Right cardiac atrium (tissue), 5 donors: ENCODE measurements around the gene LRCOL1. TPM values are rescaled to one million over a fixed set of nuclear protein-coding genes. Genes with fewer than 3 reads are reported as not detected.

Experiments used
- ATAC-seq, 2 donors: fragments of 200-7000 bp; cut with Tn5 transposase; one replicate each; pipeline versions ENCODE4 v1.8.0 to v1.9.1; 2020; ENCODE audit warnings: moderate library complexity in 2 of 2, mild to moderate bottlenecking in 1 of 2
- DNase-seq, 3 donors: peaks; one replicate each; pipeline ENCODE4 v3.0.0-alpha.2; 2020
- H3K27ac ChIP-seq: one replicate; pipeline ENCODE4 v1.5.1; 2013; ENCODE audit warnings: mild to moderate bottlenecking, low read length, control low read depth, moderate library complexity
- H3K27me3 ChIP-seq: one replicate; pipeline ENCODE4 v1.6.1; 2013; ENCODE audit not compliant: control insufficient read depth, insufficient read depth
- H3K4me1 ChIP-seq: one replicate; pipeline ENCODE4 v1.6.1; 2013; ENCODE audit warnings: low read length; ENCODE audit not compliant: control insufficient read depth, insufficient read depth
- H3K4me3 ChIP-seq: one replicate; pipeline ENCODE4 v1.5.1; 2013; ENCODE audit warnings: low read length, control low read depth
- H3K9me3 ChIP-seq: one replicate; pipeline ENCODE4 v1.6.1; 2013; ENCODE audit warnings: low read length; ENCODE audit not compliant: control insufficient read depth
- WGBS: extraction: QIAGEN DNeasy Blood & Tissue Kit; methylation state at CpG from one replicate; pipeline ENCODE4 v1.1.7; 2013; 5-methylcytosine and 5-hydroxymethylcytosine counted together
- intact Hi-C, 4 donors: fragments of 100-400 bp; cut with DNase I; formaldehyde crosslinking; loops; one replicate each; pipeline versions ENCODE4 v1.11.0 to v1.14.0; 2022 to 2023
- polyA plus RNA-seq: library from polyadenylated mRNA; stranded (reverse); fragments of 200-250 nt; gene quantifications from one replicate; pipeline ENCODE4 v1.2.3, GENCODE V29; 2013
- total RNA-seq, 4 donors: library from RNA; stranded (reverse); fragmentation: NEBNext Ultra II Directional; extraction: Animal tissue kit (Norgen Biotek cat#: 25700); gene quantifications; one replicate each; pipeline ENCODE4 v1.2.1, GENCODE V29; 2021
- donor health status: healthy with polysubstance abuse.
- donor health status: DM: no; HTN: yes; CAD: no.
- donor health status: DM: no; HTN: no; CAD: no.
- donor health status: DM: no; HTN: yes; CAD: no; lungs with severe emphysema.
- donor health status: DM: yes; HTN: yes; CAD: no.

LRCOL1 gene
- total and polyA plus RNA-seq, 5 donors: not detected

GRCh38 chr12:132623072-132623869 lies 12.9 kb upstream of the LRCOL1 start:
- DNase-seq (peak in 1 of 3 donors; percentile 37), ATAC-seq (no peak)
- intact Hi-C loops: no loop called here
- WGBS: 78% methylated on average over 25 of the region's 25 CpGs
- Histone ChIP-seq H3K4me1 (no peaks in the 10 kb centered on the region), H3K9me3 (no peaks in the 10 kb centered on the region), H3K27me3 (no peaks in the 10 kb centered on the region), H3K4me3 (no peak overlapping the region), H3K27ac (no peak overlapping the region)

DNA sequence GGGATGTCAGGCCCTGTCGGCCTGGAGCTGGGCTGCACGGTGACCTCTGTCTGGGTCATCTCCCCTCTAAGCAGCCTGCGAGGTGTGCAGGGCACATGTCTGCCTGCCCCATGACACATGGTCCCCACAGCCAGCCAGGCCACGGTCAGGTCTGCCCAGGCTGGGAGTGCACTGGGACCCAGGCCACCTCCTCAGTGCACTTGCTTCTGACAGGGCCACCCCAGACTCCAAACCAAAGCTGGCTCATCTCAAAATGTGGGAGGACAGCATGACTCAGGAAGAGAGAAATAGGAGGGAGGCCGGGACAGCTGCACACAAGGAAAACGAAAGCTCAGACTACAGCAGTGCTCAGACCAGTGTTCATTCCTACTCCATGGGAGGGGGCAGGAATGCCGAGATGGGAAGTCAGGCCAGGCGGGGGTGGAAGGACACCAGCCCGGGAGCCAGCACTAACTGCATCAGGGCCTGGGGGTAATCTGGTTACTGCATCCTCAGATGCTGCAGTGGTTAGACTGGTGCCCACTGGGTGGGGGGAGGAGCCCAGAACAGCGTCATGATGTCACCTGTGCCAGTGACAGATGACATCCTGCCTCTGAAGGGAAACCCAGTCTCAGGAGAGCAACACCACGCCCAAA lies 12.2 kb upstream of the LRCOL1 start:
- intact Hi-C loops: no loop called here
- H3K4me3 ChIP-seq: no peak overlapping the region
- 29% methylated on average over 11 of the region's 11 CpGs for WGBS
- ATAC-seq: peak; percentile 50 to 73
- H3K9me3 ChIP-seq: no peaks in the 10 kb centered on the region
- H3K4me1 ChIP-seq: no peaks in the 10 kb centered on the region
- H3K27ac ChIP-seq: no peak overlapping the region
- no peaks in the 10 kb centered on the region for H3K27me3 ChIP-seq
- peak in 1 of 3 donors; percentile 55 for DNase-seq

GRCh38 chr12:132621657-132622435 lies 11.5 kb upstream of the LRCOL1 start:
- WGBS: 83% methylated on average over 21 of the region's 21 CpGs
- no peaks in the 10 kb centered on the region for H3K27me3 ChIP-seq
- H3K4me3 ChIP-seq: no peak overlapping the region
- no peaks in the 10 kb centered on the region for H3K4me1 ChIP-seq
- DNase-seq: peak in 1 of 3 donors; percentile 32
- no peak overlapping the region for H3K27ac ChIP-seq
- intact Hi-C loops: no loop called here
- ATAC-seq: no peak
- H3K9me3 ChIP-seq: peaks cover 2% of the 10 kb centered on the region

GRCh38 chr12:132620899-132621656 lies 10.7 kb upstream of the LRCOL1 start:
- no peak overlapping the region for H3K4me3 ChIP-seq
- ATAC-seq: no peak
- intact Hi-C loops: no loop called here
- no peak overlapping the region for H3K27ac ChIP-seq
- 73% methylated on average over 28 of the region's 28 CpGs for WGBS
- no peaks in the 10 kb centered on the region for H3K27me3 ChIP-seq
- no peaks in the 10 kb centered on the region for H3K4me1 ChIP-seq
- peak in 1 of 3 donors; percentile 39 for DNase-seq
- peaks cover 5% of the 10 kb centered on the region for H3K9me3 ChIP-seq

DNA sequence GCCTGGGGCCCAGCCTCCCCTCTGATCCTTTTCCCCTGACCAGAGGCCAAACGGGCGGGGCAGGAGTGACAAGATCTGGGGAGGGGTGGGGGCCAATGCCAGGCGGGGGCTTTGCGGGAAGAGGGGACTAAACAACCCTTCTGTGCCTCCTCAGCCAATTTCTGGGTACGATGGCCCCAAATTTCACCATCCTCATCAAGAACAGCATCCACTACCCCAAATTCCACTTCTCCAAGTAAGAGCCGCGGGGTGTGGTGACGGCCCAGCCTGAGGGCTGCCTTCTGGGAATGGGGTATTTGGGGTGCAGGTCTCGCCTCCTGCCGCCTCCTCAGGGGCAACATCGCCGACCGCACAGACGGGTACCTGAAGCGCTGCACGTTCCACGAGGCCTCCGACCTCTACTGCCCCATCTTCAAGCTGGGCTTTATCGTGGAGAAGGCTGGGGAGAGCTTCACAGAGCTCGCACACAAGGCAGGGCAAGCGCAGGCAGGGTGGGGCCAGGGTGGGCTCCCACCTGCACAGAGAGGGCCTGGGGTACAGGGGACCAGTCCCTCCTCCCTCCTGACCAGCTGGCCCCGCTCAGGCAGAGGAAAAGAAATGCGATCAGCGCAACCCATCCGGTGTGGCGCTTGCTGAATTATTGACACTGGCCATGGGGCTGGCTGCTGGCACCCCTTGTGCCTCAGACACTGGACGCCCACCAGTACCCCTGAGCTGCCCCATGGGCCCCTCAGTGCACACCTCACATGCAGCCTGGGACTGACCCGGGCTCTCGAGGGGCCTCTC lies 9.9 kb upstream of the LRCOL1 start:
- Histone ChIP-seq H3K27ac (no peak overlapping the region), H3K4me3 (no peak overlapping the region), H3K4me1 (no peaks in the 10 kb centered on the region), H3K9me3 (peaks cover 5% of the 10 kb centered on the region), H3K27me3 (no peaks in the 10 kb centered on the region)
- DNase-seq (peak in 1 of 3 donors; percentile 33), ATAC-seq (no peak)
- intact Hi-C loops: no loop called here
- 62% methylated on average over 29 of the region's 29 CpGs for whole genome bisulfite sequencing

DNA sequence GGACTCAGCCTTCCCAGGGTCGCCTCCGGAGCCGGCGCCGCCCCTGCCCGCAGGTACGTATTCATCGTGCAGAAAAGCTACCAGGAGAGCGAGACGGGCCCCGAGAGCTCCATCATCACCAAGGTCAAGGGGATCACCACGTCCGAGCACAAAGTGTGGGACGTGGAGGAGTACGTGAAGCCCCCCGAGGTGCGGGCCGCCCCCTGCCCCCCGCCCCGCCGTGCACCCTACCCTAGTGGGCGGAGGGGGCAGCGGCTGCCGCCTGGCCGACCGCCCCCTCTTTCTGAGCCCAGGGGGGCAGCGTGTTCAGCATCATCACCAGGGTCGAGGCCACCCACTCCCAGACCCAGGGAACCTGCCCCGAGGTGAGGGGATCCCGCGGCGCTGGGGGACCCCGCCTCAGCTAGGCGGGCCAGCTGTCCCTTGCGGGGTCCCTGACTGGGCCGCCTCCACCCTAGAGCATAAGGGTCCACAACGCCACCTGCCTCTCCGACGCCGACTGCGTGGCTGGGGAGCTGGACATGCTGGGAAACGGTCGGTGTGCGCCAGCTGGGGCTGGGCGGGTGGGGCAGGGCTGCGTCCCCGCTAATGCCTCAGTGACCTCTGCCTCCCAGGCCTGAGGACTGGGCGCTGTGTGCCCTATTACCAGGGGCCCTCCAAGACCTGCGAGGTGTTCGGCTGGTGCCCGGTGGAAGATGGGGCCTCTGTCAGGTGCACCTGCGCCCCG lies 9.2 kb upstream of the LRCOL1 start:
- intact Hi-C loops: loop anchor here in 3 of 4 donors (5.0 to 10.0 kb wide), 2 partner anchors 207 to 465 kb away; no protein-coding TSS in a partner anchor
- Histone ChIP-seq H3K4me1 (no peaks in the 10 kb centered on the region), H3K9me3 (peaks cover 5% of the 10 kb centered on the region), H3K27me3 (no peaks in the 10 kb centered on the region), H3K27ac (no peak overlapping the region), H3K4me3 (no peak overlapping the region)
- 19% methylated on average over 53 of the region's 53 CpGs for WGBS
- ATAC-seq (no peak), DNase-seq (peak in 1 of 3 donors; percentile 48)

DNA sequence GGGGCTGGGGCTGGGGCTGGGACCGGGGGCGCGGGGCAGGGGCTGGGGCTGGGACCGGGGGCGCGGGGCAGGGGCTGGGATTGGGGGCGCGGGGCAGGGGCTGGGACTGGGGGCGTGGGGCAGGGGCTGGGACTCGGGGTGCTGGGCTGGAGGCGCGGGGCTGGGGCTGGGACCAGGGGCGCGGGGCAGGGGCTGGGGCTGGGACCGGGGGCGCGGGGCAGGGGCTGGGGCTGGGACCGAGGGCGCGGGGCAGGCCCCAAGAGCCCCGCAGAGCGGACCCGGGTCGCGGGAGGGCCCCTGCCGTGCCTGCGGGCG lies 8.6 kb upstream of the LRCOL1 start:
- DNase-seq (no peak), ATAC-seq (no peak)
- Histone ChIP-seq H3K4me3 (no peak overlapping the region), H3K9me3 (peaks cover 5% of the 10 kb centered on the region), H3K27me3 (no peaks in the 10 kb centered on the region), H3K27ac (no peak overlapping the region), H3K4me1 (no peaks in the 10 kb centered on the region)
- intact Hi-C loops: loop anchor here in 3 of 4 donors (5.0 to 10.0 kb wide), 2 partner anchors 207 to 464 kb away; no protein-coding TSS in a partner anchor
- WGBS: 8% methylated on average over 27 of the region's 28 CpGs

DNA sequence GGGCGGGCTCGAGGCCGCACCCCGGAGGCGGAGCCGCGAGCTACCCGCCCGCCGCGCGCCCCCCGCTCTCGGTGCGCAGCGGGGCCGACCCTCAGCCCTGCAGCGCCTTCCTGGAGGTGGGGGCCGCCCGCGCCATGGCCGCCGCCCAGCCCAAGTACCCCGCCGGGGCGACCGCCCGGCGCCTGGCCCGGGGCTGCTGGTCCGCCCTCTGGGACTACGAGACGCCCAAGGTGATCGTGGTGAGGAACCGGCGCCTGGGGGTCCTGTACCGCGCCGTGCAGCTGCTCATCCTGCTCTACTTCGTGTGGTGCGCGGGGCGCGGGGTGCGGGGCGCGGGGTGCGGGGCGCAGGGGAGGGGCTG lies 8.3 kb upstream of the LRCOL1 start, which contains the start of gene P2RX2:
Gene P2RX2, plus strand, starts transcription at position 94 of the 361 bp plus-strand sequence. Its CDS starts 41 bp downstream, at position 135.
- H3K9me3 ChIP-seq: peaks cover 5% of the 10 kb centered on the region
- intact Hi-C loops: loop anchor here in 3 of 4 donors (5.0 to 10.0 kb wide), 2 partner anchors 206 to 464 kb away; no protein-coding TSS in a partner anchor
- ATAC-seq (no peak), DNase-seq (peak in 1 of 3 donors; percentile 48)
- H3K27me3 ChIP-seq: no peaks in the 10 kb centered on the region
- H3K27ac ChIP-seq: no peak within 1 kb of the TSS
- 4% methylated on average over 49 of the region's 49 CpGs for WGBS
- no peaks in the 10 kb centered on the region for H3K4me1 ChIP-seq
- peak within 1 kb of the TSS; percentile 34 for H3K4me3 ChIP-seq

DNA sequence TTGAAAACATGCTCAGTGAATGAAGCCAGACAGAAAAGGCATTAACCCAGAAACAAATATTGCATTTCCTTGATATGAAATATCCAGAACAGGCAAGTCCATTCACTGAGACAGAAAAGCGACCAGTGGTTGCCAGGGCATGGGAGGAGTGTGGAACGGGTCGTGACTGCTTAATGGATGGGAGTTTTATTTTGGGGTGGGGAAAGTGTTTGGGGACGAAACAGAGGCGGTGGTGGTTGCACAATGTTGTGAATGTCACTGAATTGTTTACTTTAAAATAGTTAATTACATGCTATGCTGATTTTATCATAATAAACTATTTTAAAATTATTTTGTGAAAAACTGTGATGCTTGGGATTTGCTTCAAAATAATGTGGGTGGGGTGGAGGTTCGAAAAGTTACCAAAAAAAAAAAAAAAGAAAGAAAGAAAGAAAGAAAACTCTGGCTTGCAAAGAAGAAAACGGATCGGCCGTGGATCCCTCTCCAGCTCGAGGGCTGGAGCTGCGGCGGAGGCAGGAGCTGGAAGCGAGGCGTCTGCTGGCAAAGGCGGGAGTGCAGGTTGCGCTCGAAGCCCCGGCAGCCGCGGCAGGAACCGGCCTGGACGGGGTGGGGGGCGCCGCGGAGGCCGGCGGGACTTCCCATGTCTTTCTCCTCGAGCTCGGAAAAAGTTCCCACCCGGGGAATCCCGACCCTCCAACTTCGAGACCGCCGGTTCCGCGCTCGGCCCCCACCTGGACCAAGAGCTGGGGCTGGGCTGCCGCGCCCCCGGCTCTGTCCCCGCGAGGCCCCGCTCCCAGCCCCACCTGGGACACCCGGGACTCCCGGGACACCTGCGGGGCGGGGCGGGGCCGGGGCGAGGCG lies 7.7 kb upstream of the LRCOL1 start:
- WGBS: 6% methylated on average over 51 of the region's 51 CpGs
- Histone ChIP-seq H3K9me3 (peaks cover 5% of the 10 kb centered on the region), H3K4me3 (peak overlapping the region; percentile 34), H3K27me3 (no peaks in the 10 kb centered on the region), H3K4me1 (no peaks in the 10 kb centered on the region), H3K27ac (no peak overlapping the region)
- ATAC-seq (no peak), DNase-seq (peak in 1 of 3 donors; percentile 28)
- intact Hi-C loops: loop anchor here in 3 of 4 donors (5.0 to 10.0 kb wide), 2 partner anchors 206 to 463 kb away; no protein-coding TSS in a partner anchor
